ENCODE results near the gene SDR42E2.

- TF ChIP-seq CTCF (IDR thresholded peaks at IDR 0.05; ENCODE audit: insufficient read depth, low read length, poor library complexity, severe bottlenecking) (no peak), EZH2phosphoT487 (conservative IDR thresholded peaks at IDR 0.05; ENCODE audit: low read length) (no peak)
Observed at GRCh38 chr16:22222998-22223397, 60.7 kb downstream of the SDR42E2 start.

All from SU-DHL-6 (cell line).